ENCODE results near the gene UTS2B.

UTS2B gene

DNA sequence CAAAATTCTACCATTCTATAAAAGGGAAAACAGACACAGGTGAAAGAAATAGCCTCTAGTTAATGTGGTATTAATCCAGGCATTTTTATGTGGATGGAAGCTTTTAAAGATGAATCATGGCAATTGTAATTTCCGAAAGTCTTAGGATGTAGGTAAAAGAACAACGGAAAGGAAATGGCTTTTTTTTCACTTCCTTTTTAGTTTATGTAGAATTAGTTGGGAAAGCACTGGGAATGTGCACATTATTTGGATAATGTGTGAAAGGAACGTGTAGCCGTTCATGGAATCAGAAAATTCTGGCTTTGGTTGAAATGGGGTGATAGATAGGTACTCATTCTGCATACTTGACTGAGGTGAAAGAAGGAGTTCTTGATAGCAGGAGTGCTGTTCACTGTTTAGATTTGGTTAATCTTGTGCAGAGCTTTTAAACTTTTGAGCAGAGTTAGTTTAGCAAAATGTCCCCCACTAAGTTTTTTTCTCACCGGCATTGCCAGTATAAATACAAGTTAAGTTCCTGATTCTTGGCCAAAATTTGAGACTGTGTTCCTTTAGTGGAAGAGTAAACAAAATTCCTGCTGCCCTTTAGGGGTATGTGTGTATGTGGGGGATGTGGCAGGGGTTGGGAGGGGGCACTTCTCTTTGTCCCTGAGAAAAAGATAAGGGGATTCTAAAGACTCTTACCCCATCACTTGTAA lies 20.2 kb upstream of the UTS2B start:
- DNase-seq = no peak

DNA sequence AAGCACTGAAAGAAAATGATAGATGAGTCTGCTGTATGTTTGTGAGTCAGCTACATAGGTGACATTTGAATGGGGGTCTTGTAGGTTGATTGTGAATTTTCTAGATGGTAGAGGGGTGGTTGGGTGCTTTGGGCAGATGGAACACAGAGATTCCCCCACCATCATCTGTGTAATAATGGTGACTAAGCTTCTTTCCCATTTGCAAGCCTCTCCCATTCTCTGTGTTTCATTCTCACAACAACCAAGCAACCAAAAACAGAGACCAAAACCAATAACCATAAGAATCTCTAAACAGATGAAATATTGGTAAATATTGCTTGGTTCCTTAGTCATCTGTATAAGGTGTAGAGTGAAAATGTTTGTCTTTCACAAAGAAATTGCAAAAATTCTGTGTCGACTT lies 17.8 kb upstream of the UTS2B start:
- DNase-seq = no peak

DNA sequence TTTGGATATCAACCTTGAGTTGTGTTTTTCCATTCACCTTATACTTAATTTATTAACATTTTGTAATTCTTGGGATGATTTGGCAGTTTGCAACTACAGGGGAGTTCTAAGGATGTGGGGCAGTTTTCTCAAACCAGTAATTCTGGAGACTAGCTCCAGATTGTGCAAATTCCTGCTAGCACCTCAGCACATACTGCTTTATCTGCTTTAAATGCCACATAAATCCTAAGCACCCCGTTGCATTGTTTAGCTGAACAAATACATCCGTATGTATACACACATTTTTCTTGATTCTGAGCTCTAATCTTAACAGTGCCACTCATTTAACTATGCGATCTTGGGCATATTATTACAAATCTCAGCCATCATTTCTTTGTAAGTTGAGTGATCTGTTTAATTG lies 16.9 kb upstream of the UTS2B start:
- no peak for DNase-seq

DNA sequence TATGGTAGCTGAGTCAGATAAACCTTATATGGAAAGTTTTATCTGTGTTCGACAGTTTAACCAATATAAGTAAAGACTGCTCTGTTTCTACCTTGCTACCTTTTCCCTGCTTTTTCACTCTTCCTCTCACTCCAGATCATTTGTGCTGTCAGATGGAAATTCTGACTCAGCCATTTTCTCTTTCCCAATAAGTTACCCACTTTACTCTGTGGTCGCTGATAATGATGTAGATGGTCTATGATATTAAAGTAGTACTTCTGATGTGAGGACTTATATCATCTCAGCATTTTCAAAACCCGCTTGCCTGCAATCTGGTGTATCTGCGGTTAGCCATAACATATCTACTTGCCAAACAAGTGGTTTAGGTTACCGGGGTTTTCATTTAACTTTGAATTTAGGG lies 15.0 kb upstream of the UTS2B start:
- no peak for DNase-seq

DNA sequence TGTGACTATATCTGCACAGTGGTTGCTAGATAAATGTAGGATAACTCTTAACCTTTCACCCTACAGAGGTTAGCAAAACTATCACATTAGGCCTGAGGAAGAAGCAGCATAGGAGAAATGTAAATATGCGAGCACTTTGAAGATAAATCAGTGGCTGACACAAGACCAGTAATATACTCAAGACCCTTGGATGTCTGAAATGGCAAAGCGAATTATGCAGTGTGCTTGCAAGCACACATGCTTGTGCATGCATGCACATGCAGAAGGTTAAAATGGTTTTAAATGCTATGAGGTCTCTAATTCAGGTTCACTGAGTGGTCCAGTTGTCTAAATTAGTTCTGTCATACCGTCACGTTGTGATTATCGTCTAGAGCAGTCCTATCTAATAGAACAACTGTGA lies 13.6 kb upstream of the UTS2B start:
- DNase-seq = no peak

DNA sequence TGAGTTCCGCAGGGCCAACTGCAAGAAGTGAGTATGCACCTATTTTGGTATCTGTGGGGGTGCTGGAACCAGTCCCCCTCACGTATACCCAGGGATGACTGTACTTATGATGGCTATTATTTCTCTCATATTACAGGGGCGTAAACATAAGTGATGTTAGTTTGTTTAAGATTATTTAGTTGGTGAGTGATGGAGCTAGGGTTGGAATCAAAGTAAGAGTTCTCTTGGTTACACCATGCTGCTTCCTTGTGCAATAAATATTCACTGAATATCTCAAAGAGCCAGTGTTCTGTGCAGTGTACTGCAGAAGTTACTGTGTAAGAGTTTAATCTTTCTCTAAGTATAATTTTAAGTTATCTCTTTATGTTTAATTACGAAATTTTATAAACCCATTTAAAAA lies 12.8 kb upstream of the UTS2B start:
- no peak for DNase-seq

DNA sequence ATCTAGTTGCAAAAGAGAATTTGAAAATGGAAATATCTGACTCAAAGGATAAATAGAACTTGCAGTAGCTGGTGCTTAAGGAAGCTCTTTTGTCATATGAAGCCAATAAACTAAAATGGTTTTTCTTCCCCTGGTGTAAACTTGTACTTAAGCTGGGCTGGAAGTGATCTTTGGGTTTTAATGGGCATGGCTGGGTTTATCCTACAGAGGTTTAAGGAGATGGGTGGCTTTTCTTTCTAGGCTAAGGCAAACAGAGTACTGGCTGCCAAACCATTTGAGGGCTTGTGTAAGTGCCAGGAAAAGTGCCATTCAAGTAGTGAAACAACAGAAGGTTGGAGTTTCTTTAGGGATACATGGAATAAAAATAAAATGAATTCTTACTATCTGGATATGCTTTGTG lies 12.1 kb upstream of the UTS2B start:
- peak; percentile 21 for DNase-seq

DNA sequence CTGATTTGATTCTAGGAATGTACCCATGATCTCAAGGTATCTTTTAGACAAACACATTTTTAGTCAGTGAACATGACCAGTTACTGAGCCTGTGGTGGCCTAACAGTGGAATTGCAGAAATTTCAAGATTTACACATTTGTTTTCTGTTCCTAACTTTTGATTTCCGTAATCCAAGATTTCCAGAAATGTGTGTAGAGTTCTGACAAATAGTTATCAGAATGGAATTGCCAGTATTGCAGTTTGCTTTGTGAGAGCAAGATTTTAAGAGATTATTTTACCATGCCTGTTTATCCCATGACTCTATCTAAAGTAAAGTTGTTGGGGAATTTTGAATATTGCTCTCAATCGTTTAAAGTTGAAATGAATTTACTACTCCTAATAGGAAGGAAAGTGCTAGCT lies 11.7 kb upstream of the UTS2B start:
- no peak for DNase-seq

DNA sequence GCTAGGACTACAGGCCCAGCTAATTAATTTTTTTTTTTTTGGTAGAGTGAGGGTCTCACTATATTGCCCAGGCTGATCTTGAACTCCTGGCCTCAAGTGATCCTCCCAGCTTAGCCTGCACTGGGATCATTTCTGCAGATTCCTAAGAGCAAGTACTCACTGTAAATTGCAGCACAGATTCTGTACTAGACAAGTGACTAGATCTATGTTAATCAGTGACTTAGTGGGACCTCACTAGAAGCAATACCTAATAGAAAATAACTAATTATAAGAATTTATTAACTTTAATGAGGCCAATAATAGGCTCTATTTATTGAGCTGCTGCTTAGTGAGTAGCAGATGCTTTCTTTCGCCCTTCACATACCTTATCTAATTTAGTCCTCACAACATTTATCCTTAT lies 10.6 kb upstream of the UTS2B start:
- DNase-seq = no peak

DNA sequence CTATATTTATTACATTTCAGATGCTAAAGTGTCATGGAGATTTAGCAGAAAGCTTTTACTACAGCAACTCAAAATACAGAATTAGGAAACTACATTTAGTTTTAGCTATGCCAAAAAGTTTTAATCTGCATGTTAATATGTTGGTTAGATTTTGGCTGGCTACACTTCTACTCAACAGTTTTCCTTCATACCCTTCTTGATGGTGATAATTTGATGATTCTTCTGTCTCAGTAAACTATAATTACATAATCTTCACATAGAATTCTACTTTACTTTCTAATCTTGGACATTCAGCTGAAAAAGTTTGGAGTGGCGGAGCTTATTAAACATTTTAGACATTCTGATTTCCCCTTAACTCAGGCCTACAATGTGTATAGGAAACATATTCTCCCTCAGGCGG lies 10.0 kb upstream of the UTS2B start:
- DNase-seq = no peak

DNA sequence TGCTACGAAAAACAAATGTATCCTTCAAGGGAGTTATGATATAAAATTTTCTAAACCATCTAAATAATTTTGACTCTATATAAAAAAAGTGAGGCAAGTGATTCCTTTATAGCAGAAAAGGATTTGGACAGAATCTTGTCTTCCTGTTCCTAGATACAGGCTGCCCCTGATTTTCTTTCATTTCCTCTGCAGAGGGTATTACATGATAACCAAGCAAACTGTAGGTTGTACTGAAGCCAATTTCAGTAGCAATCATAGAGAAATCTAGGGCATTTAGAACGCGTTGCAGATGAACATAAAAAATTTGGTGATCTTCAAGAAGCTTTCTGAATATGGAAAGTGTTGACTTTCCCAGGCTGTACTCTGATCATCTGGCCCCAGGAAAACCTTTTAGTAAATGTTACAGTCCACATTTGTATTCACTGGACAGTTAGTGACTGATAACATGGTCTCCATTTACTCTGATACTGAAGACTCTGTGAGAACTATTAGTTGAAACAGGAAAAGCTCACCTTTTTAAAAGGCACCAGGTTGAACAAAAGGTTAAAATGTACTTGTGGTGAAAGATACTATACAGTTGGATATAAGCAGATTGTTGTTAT lies 9.1 kb upstream of the UTS2B start:
- DNase-seq = no peak

DNA sequence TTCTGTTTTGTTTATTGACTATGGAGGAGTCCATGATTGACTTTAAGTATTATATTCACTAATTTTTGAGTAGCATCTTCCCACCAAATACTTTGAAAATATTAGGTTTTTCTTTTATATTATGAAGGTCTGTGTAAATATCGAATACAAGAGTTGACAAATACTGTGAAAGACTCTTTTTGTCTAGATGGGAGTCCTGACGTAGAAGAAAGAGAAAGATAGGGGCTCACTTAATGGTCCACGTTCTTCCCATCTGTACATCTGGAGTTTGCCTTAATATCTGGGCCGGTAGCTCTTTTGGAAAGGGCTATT lies 7.8 kb upstream of the UTS2B start:
- no peak for DNase-seq

DNA sequence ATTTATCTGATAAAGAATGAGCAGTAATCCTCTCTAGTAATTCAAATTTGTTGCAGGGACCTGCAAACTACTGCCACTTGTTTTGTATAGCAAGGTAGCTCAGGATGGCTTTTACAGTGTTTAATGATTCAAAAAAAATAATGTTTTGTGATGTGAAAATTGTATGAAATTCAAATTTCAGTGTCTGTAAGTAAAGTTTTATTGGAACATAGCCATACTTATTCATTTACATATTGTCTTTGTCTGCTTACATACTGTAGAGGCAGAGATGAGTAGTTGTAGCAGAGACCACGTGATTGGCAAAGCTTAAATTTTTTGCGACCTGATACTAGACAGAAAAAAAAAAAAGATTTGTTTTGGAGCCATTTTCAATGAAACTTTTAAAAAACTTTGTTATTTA lies 6.5 kb upstream of the UTS2B start:
- DNase-seq = no peak

DNA sequence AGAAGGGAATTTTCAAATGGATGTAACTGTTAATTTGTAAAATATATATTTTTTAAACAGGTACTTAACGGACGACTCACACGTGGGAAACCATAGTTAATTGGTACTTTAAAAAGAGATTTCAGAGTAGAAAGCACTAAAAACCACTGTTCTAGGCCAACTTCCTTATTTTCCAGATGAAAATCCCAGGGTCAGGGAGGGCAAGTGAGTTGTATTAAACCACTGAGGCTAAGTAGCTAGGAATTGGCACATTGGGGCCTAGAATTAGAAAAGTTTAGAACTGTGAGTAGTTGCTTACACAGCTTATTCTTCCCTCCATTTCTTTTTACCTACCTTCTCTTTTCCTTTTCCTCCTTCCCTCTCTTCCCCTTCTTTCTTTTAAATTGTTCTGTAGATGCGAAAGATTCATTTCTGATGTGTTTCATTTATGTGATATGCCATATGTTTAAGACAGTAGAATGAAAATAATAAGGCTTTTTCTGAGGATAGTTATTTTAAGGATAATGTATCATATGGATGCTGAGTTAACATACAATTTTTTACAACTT lies 4.1 kb upstream of the UTS2B start:
- no peak for DNase-seq

DNA sequence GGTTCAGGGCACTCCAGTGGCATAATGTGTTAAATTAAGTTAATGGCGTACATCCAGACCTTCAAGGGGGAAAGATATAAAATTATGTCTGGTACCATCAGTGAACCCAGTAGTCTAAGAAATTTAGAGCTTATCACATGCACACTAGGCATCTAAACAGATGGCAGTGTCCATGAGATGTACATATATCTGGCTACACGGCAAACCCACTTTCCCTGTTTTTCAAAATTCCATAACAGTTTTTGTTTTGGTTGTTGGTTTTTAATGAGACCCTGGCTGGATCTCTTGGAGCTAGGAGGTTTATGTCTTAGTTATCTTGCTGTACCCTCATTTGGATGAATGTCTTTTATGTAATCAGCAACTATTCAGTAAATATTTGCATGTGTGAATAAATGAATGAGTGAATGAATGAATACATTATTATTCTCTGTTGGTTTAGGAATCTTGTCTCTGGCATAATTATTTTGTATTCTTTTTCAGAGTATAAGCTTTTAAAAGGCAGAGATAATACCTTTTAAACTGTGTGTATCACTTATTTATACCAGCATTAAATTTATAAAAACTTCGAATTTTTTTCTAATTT lies 3.1 kb upstream of the UTS2B start:
- DNase-seq = no peak

DNA sequence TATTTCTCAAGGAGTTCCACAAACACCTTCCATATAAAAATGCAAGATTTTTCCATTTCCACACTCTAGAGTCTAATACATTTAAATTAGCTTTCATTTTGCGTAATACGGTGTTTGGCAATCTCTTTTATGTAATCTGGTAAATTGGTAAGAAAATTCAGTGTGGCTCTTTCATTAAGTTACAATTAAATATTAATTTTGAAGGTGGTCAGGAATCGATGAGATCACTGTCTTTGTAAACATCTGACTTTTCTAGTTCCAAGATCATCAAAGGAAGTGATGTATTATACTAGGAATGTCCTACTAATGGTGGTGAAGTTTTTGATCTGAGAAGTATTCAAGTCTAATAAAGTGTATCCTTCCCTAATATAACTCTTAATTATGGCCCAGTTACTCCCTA lies 1.1 kb upstream of the UTS2B start:
- no peak for DNase-seq

DNA sequence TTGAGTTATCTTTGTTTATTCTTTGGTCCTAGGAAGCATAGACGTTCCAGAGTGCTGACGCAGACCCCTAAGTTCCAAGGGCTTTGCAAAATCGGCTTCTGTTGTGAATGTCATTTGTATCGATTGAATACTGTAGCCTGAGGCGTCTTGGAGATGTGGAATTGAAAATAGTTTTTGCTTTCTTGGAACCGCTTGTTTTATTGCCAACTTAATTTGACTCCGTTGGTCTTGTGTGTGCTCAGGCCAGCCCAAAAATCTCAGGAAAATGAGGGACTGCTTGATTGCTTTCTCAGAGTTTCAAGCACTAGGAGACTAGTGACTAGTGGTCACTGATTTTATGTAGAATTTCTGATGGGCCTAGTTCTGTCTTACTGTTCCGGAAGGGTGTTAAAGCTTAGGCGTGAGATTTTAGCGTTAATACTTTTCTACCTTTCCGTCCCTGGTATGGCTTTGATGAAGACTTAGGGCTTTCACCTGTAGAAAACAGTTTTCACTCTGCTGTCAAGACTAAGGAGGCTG lies 263 bp upstream of the UTS2B start:
- DNase-seq = no peak

DNA sequence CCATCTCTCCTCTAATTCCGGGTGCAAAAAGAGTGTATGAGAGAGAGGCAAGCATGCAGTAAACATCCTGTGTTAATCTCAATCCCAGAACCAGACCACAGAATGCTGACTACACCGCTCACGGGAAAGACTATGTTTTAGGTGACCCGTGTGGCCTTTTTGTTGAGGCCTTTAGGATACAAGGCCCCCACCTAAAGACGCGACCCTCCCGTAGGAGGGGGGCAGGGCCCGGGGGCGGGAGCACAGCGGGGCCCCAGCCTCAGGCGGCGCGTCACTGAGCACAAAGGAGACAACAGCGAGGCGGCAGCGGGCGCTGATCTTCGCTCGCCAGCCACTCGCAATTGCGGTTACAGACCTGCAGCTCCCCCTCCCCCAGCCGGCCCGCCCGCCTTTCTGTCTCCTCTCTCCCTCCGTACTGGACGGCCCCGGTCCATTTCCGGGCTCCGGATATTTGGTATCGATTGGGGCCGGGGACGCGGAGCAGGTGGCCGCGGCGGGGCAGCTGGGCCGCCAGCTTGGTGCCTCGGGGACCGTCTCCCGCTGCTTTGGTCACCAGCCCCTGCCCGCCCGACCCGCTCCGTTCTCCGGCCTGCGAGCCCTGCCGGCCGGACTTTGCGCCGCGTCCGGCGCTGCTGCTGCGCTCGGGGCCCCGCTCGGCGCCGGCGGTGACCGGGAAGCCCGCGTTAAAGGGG lies 1.2 kb downstream of the UTS2B start, which contains the start of gene CCDC50:
TSS of gene CCDC50 (plus strand) at position 433 of the 692 bp plus-strand sequence. CDS start 281 bp downstream, outside the sequence.
- peak; percentile 91 for DNase-seq

DNA sequence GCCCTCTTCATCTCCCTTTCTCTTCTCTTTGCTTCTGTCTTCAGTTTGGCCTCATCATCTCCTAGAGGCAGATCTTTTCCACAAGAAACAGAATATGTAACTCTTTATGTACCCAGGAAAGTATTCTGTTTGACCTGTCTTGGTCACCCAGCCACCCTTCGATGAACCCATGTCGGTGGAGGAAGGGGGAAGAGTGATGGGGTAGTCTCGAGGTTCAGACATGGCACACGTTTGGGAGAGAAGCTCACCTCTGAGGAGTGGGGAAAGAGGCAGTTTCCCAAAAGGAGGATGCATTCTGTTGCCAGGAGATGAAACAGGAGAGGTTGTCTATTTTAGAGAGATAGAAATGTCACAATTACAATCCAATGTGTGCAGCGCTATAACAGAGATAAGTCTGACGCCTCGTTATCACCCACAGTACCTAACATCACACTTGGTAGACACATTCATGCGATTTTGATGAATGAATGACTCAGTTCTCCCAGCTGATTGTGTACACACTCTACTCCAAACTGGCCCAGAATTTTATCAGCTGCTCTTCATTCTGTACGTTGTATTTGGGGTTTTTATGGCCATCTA lies 1.9 kb downstream of the UTS2B start:
- peak; percentile 13 for DNase-seq

DNA sequence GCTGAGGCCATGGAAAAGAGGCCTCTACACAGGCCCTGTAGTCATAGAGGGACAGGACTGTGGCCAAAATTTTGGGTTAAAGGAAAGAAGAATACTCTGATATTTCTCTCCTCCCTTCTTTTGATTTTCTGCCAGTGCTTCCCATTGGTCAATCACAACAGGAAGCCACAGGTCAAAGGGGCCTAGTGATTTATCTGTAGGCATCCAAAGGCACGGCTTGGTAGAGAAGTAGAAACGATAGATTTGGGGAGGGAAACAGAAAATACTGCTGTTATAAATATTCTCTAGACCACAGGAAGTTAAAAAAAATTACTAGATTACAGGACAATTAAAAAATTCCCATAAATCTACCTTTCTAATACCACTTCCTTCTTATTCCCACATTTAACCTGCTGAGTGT lies 2.8 kb downstream of the UTS2B start:
- no peak for DNase-seq

DNA sequence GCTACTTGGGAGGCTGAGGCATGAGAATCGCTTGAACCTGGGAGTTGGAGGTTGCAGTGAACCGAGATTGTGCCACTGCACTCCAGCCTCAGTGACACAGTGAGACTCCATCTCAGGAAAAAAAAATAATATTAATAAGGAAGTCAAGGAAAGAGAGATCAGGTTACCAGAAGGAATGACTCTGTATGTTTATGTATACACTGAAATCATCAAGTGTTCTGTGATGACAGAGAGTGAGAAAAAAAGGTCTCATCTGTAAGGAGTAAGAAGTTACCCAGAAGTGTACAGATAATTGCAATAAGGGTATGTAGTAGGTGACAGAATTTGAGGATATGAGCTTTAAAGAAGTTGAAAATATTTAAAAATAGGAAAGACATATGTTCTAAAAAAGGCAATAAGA lies 5.4 kb downstream of the UTS2B start:
- DNase-seq = no peak

DNA sequence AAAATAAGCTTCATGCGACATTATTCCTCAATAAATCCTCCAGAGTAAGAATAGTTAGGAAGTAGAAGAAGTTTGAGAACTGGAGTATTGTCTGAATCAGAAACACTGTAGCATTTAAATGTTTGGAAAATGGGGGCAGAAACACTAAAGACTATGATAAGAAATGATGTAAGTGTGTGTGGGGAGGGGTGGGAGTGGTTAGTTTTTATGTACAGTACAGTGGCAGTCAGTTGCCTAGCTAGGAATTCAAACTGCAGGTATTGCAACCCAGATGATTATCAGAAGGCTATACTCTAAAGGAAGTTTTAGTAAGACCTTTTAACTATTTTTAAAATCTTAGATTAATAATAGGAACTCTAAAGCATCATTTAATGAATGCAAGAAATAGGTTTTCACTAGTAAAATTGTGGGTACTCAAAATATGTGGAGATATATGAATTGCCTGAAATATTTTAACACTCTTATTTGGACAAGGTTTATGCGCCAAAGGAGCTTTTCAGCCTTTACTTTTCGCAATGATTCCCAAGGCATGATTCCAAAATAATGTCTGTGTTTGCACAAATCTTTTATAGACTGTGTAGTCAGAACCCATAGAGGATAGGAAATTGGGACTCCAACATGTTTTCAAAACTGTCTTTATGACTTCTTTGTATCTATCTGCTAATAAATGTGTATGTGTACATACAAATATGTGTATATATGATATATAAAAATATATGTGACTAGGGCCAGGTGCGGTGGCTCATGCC lies 9.1 kb downstream of the UTS2B start:
- no peak for DNase-seq

DNA sequence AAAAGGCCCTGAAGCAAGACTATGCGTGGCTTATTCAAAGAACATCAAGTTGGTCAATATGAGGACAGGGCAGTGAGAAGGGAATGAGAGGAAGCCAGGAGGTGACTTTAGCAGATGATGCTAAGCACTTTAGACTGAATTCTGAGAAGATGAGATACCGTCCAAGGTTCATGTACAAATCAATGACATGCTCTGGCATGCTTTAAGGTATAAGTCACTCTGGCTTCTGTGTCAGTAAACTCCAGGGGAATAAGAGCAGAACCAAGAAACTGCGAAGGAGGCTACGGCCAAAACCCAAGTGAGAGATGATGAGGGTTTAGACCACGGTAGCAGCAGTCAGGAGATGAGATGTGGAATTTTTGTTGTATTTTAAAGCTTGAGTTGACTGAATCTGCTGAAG lies 10.0 kb downstream of the UTS2B start:
- no peak for DNase-seq

All from right hindlimb (tissue), 1 donor.